HL-60 (cell line): ENCODE data around the gene MCF2.

ENCODE experiments used
- DNase-seq, 2 experiments: peaks; one replicate each; pipeline ENCODE4 v3.0.0-alpha.2; 2010 to 2020; ENCODE audit warnings: low read depth in 1 of 2, low spot score in 1 of 2
- H3K27ac ChIP-seq: fragments of 250-450 bp; sonication (Bioruptor Pico); replicated peaks from 2 replicates; pipeline ENCODE4 v1.5.1; 2020; ENCODE audit warnings: mild to moderate bottlenecking, moderate library complexity
- H3K27me3 ChIP-seq: fragments of 250-450 bp; sonication (Bioruptor Pico); 2 replicates; pipeline ENCODE4 v1.5.1; 2021; ENCODE audit warnings: mild to moderate bottlenecking, moderate library complexity; ENCODE audit not compliant: insufficient read depth, poor library complexity, severe bottlenecking
- H3K4me3 ChIP-seq: replicated peaks from 2 replicates; pipeline ENCODE4 v1.5.1; 2011; ENCODE audit warnings: mild to moderate bottlenecking, control low read depth, low read length; ENCODE audit not compliant: insufficient read depth
- CTCF ChIP-seq: IDR thresholded peaks from one replicate; pipeline ENCODE4 v1.5.1; 2011; ENCODE audit warnings: low read length, control low read depth, inconsistent platforms; ENCODE audit not compliant: insufficient read depth
- GABPA ChIP-seq: IDR thresholded peaks from 2 replicates; pipeline ENCODE4 v1.6.1; 2012; ENCODE audit warnings: low read depth
- POLR2AphosphoS5 ChIP-seq: IDR thresholded peaks from 2 replicates; pipeline ENCODE4 v1.6.1; 2012; ENCODE audit warnings: low read depth
- REST ChIP-seq: IDR thresholded peaks from 2 replicates; pipeline ENCODE4 v1.6.1; 2012; ENCODE audit warnings: low read depth; ENCODE audit not compliant: insufficient replicate concordance
- SPI1 ChIP-seq: IDR thresholded peaks from 2 replicates; pipeline ENCODE4 v1.6.1; 2012; ENCODE audit warnings: low read depth, mild to moderate bottlenecking, borderline replicate concordance

Gene MCF2

GRCh38 chrX:139692506-139692849 is 15.5 kb downstream of the MCF2 start:
- H3K27me3 ChIP-seq = peaks cover 4% of the 10 kb centered on the region
- no peak overlapping the region for H3K4me3 ChIP-seq
- no peak for DNase-seq
- H3K27ac ChIP-seq = no peak overlapping the region
- TF ChIP-seq GABPA = no peak
- TF ChIP-seq REST = no peak
- TF ChIP-seq POLR2AphosphoS5 = no peak
- no peak for TF ChIP-seq SPI1
- no peak for TF ChIP-seq CTCF

GRCh38 chrX:139691843-139692505 is 16.0 kb downstream of the MCF2 start:
- DNase-seq = no peak

More at GRCh38 chrX:139691843-139692505, 16.0 kb downstream of the MCF2 start:
- Histone ChIP-seq H3K27ac (no peak overlapping the region), H3K27me3 (peaks cover 4% of the 10 kb centered on the region), H3K4me3 (no peak overlapping the region)
- no peak for TF ChIP-seq REST
- no peak for TF ChIP-seq POLR2AphosphoS5
- no peak for TF ChIP-seq GABPA
- no peak for TF ChIP-seq SPI1
- TF ChIP-seq CTCF = no peak
